IMR-90 (cell line): Measurements from ENCODE around the gene KIF16B. TPM values are rescaled to one million over a fixed set of nuclear protein-coding genes. Genes with fewer than 3 reads are reported as not detected.

Experiments used
- ATAC-seq: fragments of 200-7000 bp; cut with Tn5 transposase; 2 replicates; pipeline ENCODE4 v1.9.1; 2020; ENCODE audit warnings: low read depth, mild to moderate bottlenecking, moderate library complexity
- BruUV-seq: library from RNA; stranded (reverse); fragments of 400-500 nt; replicated peaks from 2 replicates; lab custom pipeline; 2021; lab: Mats Ljungman, UMichigan
- CTCF ChIA-PET: fragments of 300-600 bp; formaldehyde crosslinking; extraction: SDS; loops from one replicate; lab custom pipeline; 2021; ENCODE audit warnings: antibody characterized with exemption; lab: Yijun Ruan, JAX
- POLR2A ChIA-PET: fragments of 300-600 bp; sonication (Branson Sonifier 250); formaldehyde crosslinking; loops from one replicate; lab custom pipeline; 2022; ENCODE audit warnings: antibody characterized with exemption; ENCODE audit not compliant: unreplicated experiment; lab: Charles Lee
- DNase-seq: peaks from one replicate; pipeline ENCODE4 v3.0.0; 2013
- H2AFZ ChIP-seq: replicated peaks from 2 replicates; pipeline ENCODE3; 2013; ENCODE audit warnings: low read length, mild to moderate bottlenecking; ENCODE audit not compliant: poor library complexity
- H2AK5ac ChIP-seq: 2 replicates; pipeline ENCODE4 v1.6.1; 2013; ENCODE audit warnings: low read depth, low read length, inconsistent platforms
- H2AK9ac ChIP-seq: replicated peaks from 2 replicates; pipeline ENCODE3; 2013; ENCODE audit warnings: mild to moderate bottlenecking, low read depth, low read length, moderate library complexity; ENCODE audit not compliant: poor library complexity
- H2BK120ac ChIP-seq: 2 replicates; pipeline ENCODE4 v1.6.1; 2013; ENCODE audit warnings: low read depth, low read length, inconsistent platforms
- H2BK15ac ChIP-seq: 3 replicates; pipeline ENCODE4 v1.6.1; 2013; ENCODE audit warnings: low read depth, low read length, inconsistent platforms
- H2BK20ac ChIP-seq: 2 replicates; pipeline ENCODE4 v1.6.1; 2013; ENCODE audit warnings: low read depth, mild to moderate bottlenecking, inconsistent platforms, low read length, moderate library complexity
- H2BK5ac ChIP-seq: 2 replicates; pipeline ENCODE4 v1.6.1; 2013; ENCODE audit warnings: mild to moderate bottlenecking, low read depth, low read length, inconsistent platforms; ENCODE audit not compliant: poor library complexity, severe bottlenecking
- H3K14ac ChIP-seq: replicated peaks from 2 replicates; pipeline ENCODE4 v1.6.1; 2013; ENCODE audit warnings: low read depth, low read length, inconsistent platforms
- H3K18ac ChIP-seq: 2 replicates; pipeline ENCODE4 v1.6.1; 2013; ENCODE audit warnings: low read depth, low read length, control low read depth
- H3K23ac ChIP-seq: 2 replicates; pipeline ENCODE4 v1.6.1; 2013; ENCODE audit warnings: low read depth, low read length, inconsistent platforms
- H3K27ac ChIP-seq: 2 replicates; pipeline ENCODE4 v1.5.1; 2013; ENCODE audit warnings: mild to moderate bottlenecking, control low read depth, low read length; ENCODE audit not compliant: insufficient read depth
- H3K27me3 ChIP-seq: 2 replicates; pipeline ENCODE4 v1.6.1; 2013; ENCODE audit warnings: low read length; ENCODE audit not compliant: control insufficient read depth, insufficient read depth
- H3K36me3 ChIP-seq: 2 replicates; pipeline ENCODE4 v1.6.1; 2013; ENCODE audit warnings: low read length, mixed read lengths; ENCODE audit not compliant: control insufficient read depth, insufficient read depth
- H3K4ac ChIP-seq: 2 replicates; pipeline ENCODE4 v1.6.1; 2013; ENCODE audit warnings: low read depth, low read length, inconsistent platforms
- H3K4me1 ChIP-seq: 2 replicates; pipeline ENCODE4 v1.6.1; 2013; ENCODE audit warnings: low read length, mixed read lengths; ENCODE audit not compliant: control insufficient read depth, insufficient read depth
- H3K4me2 ChIP-seq: 2 replicates; pipeline ENCODE4 v1.6.1; 2013; ENCODE audit warnings: low read depth, mild to moderate bottlenecking, control low read depth, low read length, moderate library complexity
- H3K4me3 ChIP-seq: 2 replicates; pipeline ENCODE4 v1.5.1; 2013; ENCODE audit warnings: low read depth, mild to moderate bottlenecking, control low read depth, low read length, moderate library complexity; ENCODE audit not compliant: insufficient read depth
- H3K56ac ChIP-seq: 2 replicates; pipeline ENCODE4 v1.6.1; 2013; ENCODE audit warnings: low read length, inconsistent platforms; ENCODE audit not compliant: insufficient read depth; ENCODE audit errors: extremely low read depth
- H3K79me1 ChIP-seq, 2 experiments: 2 replicates each; pipeline ENCODE4 v1.6.1; 2013; ENCODE audit warnings: low read length in 2 of 2, inconsistent platforms in 1 of 2, low read depth in 1 of 2
- H3K9ac ChIP-seq: 2 replicates; pipeline ENCODE4 v1.6.1; 2013; ENCODE audit warnings: low read depth, low read length, control low read depth
- H3K9me1 ChIP-seq: 2 replicates; pipeline ENCODE4 v1.6.1; 2013; ENCODE audit warnings: low read length, inconsistent platforms; ENCODE audit not compliant: insufficient read depth
- H3K9me3 ChIP-seq: 2 replicates; pipeline ENCODE4 v1.6.1; 2013; ENCODE audit warnings: low read length; ENCODE audit not compliant: control insufficient read depth, insufficient read depth
- H4K20me1 ChIP-seq: 2 replicates; pipeline ENCODE4 v1.6.1; 2013; ENCODE audit warnings: low read length, inconsistent platforms; ENCODE audit not compliant: insufficient read depth
- H4K5ac ChIP-seq: 2 replicates; pipeline ENCODE4 v1.6.1; 2013; ENCODE audit warnings: mild to moderate bottlenecking, low read depth, low read length, control low read depth
- H4K8ac ChIP-seq, 2 experiments: 2 replicates each; pipeline ENCODE4 v1.6.1; 2013; ENCODE audit warnings: low read depth in 2 of 2, low read length in 2 of 2, control low read depth in 1 of 2, inconsistent platforms in 1 of 2
- H4K91ac ChIP-seq: 2 replicates; pipeline ENCODE4 v1.6.1; 2013; ENCODE audit warnings: low read depth, low read length, inconsistent platforms; ENCODE audit not compliant: insufficient read depth
- MXI1 ChIP-seq: IDR thresholded peaks from 2 replicates; pipeline ENCODE4 v1.6.1; 2012; ENCODE audit warnings: low read depth, mild to moderate bottlenecking, low read length, moderate library complexity, borderline replicate concordance
- RAD21 ChIP-seq: IDR thresholded peaks from 2 replicates; pipeline ENCODE4 v1.6.1; 2012; ENCODE audit warnings: low read length, improper control_type of control experiment
- WGBS, 2 experiments: methylation state at CpG; one replicate each; pipeline versions ENCODE4 v1.1.5 to v1.1.7; 2013; ENCODE audit warnings: missing lambda C conversion rate in 2 of 2; ENCODE audit not compliant: insufficient read length in 1 of 2; ENCODE audit errors: extremely low coverage in 2 of 2; 5-methylcytosine and 5-hydroxymethylcytosine counted together
- dilution Hi-C: fragments of 300-500 bp; cut with HindIII; formaldehyde crosslinking; loops from one replicate; pipeline ENCODE4 v1.14.3; 2018; ENCODE audit warnings: low sequenced_read_pairs; ENCODE audit not compliant: unreplicated experiment
- in situ Hi-C: fragments of 300-500 bp; cut with MboI; formaldehyde crosslinking; loops from 3 replicates; pipeline ENCODE4 v1.14.3; 2019; ENCODE audit warnings: low sequenced_read_pairs, inconsistent platforms, mixed read lengths
- intact Hi-C: fragments of 100-400 bp; cut with micrococcal nuclease; formaldehyde crosslinking; loops from 2 replicates; pipeline ENCODE4 v1.10.0; 2022
- polyA plus RNA-seq, 3 experiments: library from polyadenylated mRNA; depleted of rRNA; stranded (reverse); fragments of >200 nt; gene quantifications; 2 replicates each; pipeline ENCODE4 v1.2.3, GENCODE V29; 2012; ENCODE audit warnings: low replicate concordance in 1 of 3
- total RNA-seq: library from RNA; depleted of rRNA; stranded (reverse); fragments of >200 nt; gene quantifications from 2 replicates; pipeline ENCODE4 v1.2.3, GENCODE V29; 2012
- TF ChIP-seq, protein P1 (sequence below): conservative IDR thresholded peaks from 2 replicates; pipeline ENCODE4 v1.5.1; 2012; ENCODE audit warnings: mild to moderate bottlenecking, low read depth, low read length, improper control_type of control experiment

KIF16B gene
- total and polyA plus RNA-seq, 2 of the 4 experiments (the other 2 are of a cell fraction): 4.7 to 10.0 TPM

DNA sequence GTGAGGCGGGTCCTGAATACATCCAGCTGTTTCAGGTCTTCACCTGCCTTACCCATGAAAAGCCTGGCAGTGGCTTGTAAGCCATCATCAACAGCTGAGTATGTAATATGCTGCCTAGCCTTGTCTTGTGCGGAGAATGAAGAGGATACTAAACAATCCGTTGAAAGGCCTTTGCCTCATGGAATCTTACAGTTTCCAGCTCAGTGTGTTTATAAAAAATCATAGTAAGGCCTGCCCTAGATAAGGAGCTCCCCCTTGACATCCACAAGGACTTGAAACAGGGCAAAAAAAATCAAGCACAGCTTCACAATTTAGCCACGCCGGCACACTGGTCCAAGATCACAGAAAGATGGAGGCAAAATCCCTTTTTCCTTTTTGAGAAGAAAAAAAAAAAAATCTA lies 115.7 kb downstream of the KIF16B start:
- Histone ChIP-seq H3K56ac (no peak overlapping the region), H2BK120ac (no peak overlapping the region), H3K18ac (no peak overlapping the region), H2AK9ac (no peak overlapping the region), H3K9me3 (no peaks in the 10 kb centered on the region), H3K4me1 (0 out of 2 replicates have a peak, but pooled peaks cover 2% of the 10 kb centered on the region), H3K27me3 (no peaks in the 10 kb centered on the region), H2AK5ac (no peak overlapping the region), H3K4me3 (no peak overlapping the region), H4K5ac (no peak overlapping the region), H2AFZ (no peak overlapping the region), H3K14ac (no peak overlapping the region), H3K4ac (no peak overlapping the region), H2BK15ac (no peak overlapping the region), H4K91ac (no peak overlapping the region), H3K9ac (no peak overlapping the region), H3K23ac (no peak overlapping the region), H3K36me3 (no peaks in the 10 kb centered on the region), H4K8ac (no peak overlapping the region), H2BK5ac (no peak overlapping the region), H3K27ac (no peak overlapping the region), H3K9me1 (no peaks in the 10 kb centered on the region), H3K79me1 (no peaks in the 10 kb centered on the region; a peak in 1 of 4 replicates), H3K4me2 (no peak overlapping the region), H2BK20ac (no peak overlapping the region), H4K20me1 (no peaks in the 10 kb centered on the region)
- TF ChIP-seq, protein P1, sequence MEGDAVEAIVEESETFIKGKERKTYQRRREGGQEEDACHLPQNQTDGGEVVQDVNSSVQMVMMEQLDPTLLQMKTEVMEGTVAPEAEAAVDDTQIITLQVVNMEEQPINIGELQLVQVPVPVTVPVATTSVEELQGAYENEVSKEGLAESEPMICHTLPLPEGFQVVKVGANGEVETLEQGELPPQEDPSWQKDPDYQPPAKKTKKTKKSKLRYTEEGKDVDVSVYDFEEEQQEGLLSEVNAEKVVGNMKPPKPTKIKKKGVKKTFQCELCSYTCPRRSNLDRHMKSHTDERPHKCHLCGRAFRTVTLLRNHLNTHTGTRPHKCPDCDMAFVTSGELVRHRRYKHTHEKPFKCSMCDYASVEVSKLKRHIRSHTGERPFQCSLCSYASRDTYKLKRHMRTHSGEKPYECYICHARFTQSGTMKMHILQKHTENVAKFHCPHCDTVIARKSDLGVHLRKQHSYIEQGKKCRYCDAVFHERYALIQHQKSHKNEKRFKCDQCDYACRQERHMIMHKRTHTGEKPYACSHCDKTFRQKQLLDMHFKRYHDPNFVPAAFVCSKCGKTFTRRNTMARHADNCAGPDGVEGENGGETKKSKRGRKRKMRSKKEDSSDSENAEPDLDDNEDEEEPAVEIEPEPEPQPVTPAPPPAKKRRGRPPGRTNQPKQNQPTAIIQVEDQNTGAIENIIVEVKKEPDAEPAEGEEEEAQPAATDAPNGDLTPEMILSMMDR: no peak
- TF ChIP-seq MXI1 (no peak), RAD21 (no peak)
- BruUV-seq: no TSS peak
- ATAC-seq (no peak), DNase-seq (no peak)
- intact Hi-C loops: no loop called here
- dilution Hi-C loops: no loop called here
- ChIA-PET POLR2A (no interaction called here), CTCF (interaction anchor here (0.7 kb wide), 1 partner anchor 10 kb away, joined by 3 read pairs; no protein-coding TSS in a partner anchor)
- in situ Hi-C loops: no loop called here
- WGBS, 2 experiments: no CpG with 5 or more reads among the region's 5 CpGs
